Activated naive CD4-positive, alpha-beta T cell treated with anti-CD3 and anti-CD28 coated beads for 36 hours (primary cell): ENCODE results near the gene NUDT3. TPM values are rescaled to one million over a fixed set of nuclear protein-coding genes. Genes with fewer than 3 reads are reported as not detected.
A peak's percentile ranks its signal among the peaks of the same experiment; 100 is the strongest.

Source experiments
- CTCF ChIA-PET: fragments of 350-600 bp; sonication (Branson Sonifier 250); formaldehyde crosslinking; loops from one replicate; lab custom pipeline; 2021; ENCODE audit warnings: antibody characterized with exemption; lab: Charles Lee
- DNase-seq: peaks from one replicate; pipeline ENCODE4 v3.0.0-alpha.2; 2020
- H3K27ac Mint-ChIP-seq: one replicate; pipeline ENCODE4 v1.8.0; 2021; ENCODE audit warnings: mild to moderate bottlenecking, mixed read lengths
- H3K27me3 Mint-ChIP-seq: one replicate; pipeline ENCODE4 v1.8.0; 2021; ENCODE audit warnings: low read depth, mixed read lengths
- H3K36me3 Mint-ChIP-seq: one replicate; pipeline ENCODE4 v1.8.0; 2021; ENCODE audit warnings: low read depth, mixed read lengths
- H3K4me1 Mint-ChIP-seq: one replicate; pipeline ENCODE4 v1.8.0; 2021; ENCODE audit warnings: low read depth, mixed read lengths
- H3K4me3 Mint-ChIP-seq: one replicate; pipeline ENCODE4 v1.8.0; 2021; ENCODE audit warnings: mild to moderate bottlenecking, moderate library complexity, mixed read lengths
- H3K9me3 Mint-ChIP-seq: one replicate; pipeline ENCODE4 v1.8.0; 2021; ENCODE audit warnings: mixed read lengths
- intact Hi-C: fragments of 100-400 bp; cut with micrococcal nuclease; formaldehyde crosslinking; loops from one replicate; pipeline ENCODE4 v1.15.1; 2023
- total RNA-seq, 2 experiments: library from RNA; stranded (reverse); gene quantifications; one replicate each; pipeline ENCODE4 v1.2.3, GENCODE V29; 2021

Gene NUDT3
- total RNA-seq = 10 to 100 TPM; 14.0 to 14.3 TPM

DNA sequence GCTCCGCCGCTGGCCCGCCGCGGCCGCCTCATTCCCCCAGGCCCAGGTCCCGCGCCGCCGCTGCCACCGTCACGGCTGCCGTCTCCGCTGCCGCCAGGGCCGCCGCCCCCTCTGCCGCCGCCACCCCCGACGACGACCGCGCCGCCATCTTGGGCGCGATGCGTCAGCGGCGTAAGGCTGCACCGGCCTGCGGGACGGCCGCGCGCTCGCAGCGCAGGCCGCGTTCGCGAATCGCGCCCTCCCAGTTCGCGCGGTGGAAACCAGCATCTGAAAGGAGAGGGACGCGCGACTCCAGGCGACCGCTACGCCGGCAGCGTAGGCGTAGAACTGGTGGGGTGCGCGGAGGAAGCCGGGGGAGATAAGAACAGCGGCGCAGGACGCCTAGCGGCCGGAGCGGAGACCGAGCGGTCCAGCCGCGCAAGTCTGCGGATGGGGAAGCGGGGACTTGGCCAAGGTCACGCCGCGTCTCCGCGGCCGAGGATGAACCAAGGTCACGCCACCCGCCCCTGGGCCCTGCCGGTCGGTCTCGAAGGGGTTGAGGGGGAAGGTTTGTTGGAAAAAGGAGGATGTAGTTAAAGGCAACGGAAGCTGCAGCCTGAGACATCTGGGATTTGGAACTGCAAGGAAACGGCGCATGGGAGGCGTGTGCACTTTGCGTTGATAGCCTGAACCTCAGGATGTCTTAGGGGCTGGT lies at the start of gene NUDT3:
TSS of gene NUDT3 (minus strand) at position 173 of the 694 bp plus-strand sequence. CDS start 307 bp downstream, outside the sequence.
- intact Hi-C loops = loop anchor here (1.0 to 2.0 kb wide), 4 partner anchors 34 to 228 kb away; partner anchors contain the start of genes RPS10 and SMIM29
- CTCF ChIA-PET = interaction anchor here (0.8 to 1.9 kb wide), 4 partner anchors 22 to 145 kb away, joined by 3 to 7 read pairs (median 6); partner anchors contain the start of gene SMIM29
- peak within 1 kb of the TSS; percentile 66 for H3K4me3 Mint-ChIP-seq
- H3K27me3 Mint-ChIP-seq = no peaks in the 10 kb centered on the region
- peaks cover 4% of the 10 kb centered on the region for H3K36me3 Mint-ChIP-seq
- H3K27ac Mint-ChIP-seq = peak within 1 kb of the TSS; percentile 88
- DNase-seq = peak; percentile 92
- H3K9me3 Mint-ChIP-seq = peaks cover 4% of the 10 kb centered on the region
- peaks cover 27% of the 10 kb centered on the region for H3K4me1 Mint-ChIP-seq

DNA sequence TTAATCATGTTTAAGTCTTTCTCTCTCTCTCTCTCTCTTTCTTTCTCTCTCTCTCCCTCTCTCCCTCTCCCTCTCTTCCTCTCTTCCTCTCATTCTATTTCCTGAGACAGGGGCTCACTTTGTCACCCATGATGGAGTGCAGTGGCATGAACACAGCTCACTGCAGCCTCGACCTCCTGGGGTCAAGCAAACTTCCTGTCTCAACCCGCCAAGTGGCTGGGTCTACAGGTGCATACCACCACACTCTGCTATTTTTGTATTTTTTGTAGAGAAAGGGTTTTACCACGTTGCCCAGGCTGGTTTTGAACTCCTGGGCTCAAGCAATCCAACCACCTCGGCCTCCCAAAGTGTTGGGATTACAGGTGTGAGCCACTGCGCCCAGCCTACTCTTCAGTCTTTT lies 49.1 kb upstream of the NUDT3 start:
- CTCF ChIA-PET = interaction anchor here (1.2 kb wide), 1 partner anchor 8 kb away, joined by 3 read pairs; no protein-coding TSS in a partner anchor
- Mint-ChIP-seq H3K27ac (no peak overlapping the region), H3K4me1 (no peaks in the 10 kb centered on the region), H3K36me3 (no peaks in the 10 kb centered on the region), H3K27me3 (no peaks in the 10 kb centered on the region), H3K4me3 (no peak overlapping the region), H3K9me3 (no peaks in the 10 kb centered on the region)
- DNase-seq = no peak
- intact Hi-C loops = no loop called here

DNA sequence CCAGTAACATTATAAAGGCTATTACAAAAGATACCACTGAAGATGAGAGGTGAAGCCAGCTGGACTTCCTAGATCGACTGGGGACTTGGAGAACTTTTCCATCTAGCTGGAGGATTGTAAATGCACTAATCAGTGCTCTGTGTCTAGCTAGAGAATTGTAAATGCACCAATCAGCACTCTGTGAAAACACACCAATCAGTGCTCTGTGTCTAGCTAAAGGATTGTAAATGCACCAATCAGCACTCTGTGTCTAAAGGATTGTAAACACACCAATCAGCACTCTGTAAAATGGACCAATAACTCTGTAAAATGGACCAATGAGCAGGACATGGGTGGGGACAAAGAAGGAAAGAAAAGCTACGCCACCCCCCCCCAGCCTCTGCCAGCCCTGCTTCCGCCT lies 47.0 kb upstream of the NUDT3 start:
- Mint-ChIP-seq H3K27me3 (no peaks in the 10 kb centered on the region), H3K36me3 (no peaks in the 10 kb centered on the region), H3K27ac (no peak overlapping the region), H3K4me3 (no peak overlapping the region), H3K4me1 (no peaks in the 10 kb centered on the region), H3K9me3 (no peaks in the 10 kb centered on the region)
- CTCF ChIA-PET = no interaction called here
- no peak for DNase-seq
- intact Hi-C loops = no loop called here

DNA sequence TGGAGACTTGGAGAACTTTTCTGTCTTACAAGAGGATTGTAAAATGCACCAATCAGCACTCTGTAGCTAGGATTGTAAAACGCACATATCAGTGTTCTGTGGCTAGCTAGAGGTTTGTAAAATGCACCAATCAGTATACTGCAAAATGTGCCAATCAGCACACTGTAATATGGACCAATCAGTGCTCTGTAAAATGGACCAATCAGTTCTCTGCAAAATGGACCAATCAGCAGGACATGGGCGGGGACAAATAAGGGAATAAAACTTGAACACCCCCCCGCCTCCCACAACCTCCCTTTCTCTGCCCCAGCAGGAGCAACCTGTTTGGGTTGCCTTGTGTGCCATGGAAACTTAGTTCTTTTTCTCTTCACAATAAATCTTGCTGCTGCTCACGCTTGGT lies 46.2 kb upstream of the NUDT3 start:
- Mint-ChIP-seq H3K27me3 (no peaks in the 10 kb centered on the region), H3K36me3 (no peaks in the 10 kb centered on the region), H3K27ac (no peak overlapping the region), H3K9me3 (no peaks in the 10 kb centered on the region), H3K4me1 (no peaks in the 10 kb centered on the region), H3K4me3 (no peak overlapping the region)
- intact Hi-C loops = no loop called here
- no peak for DNase-seq
- CTCF ChIA-PET = interaction anchor here (1.0 kb wide), 1 partner anchor 22 kb away, joined by 3 read pairs; no protein-coding TSS in a partner anchor

DNA sequence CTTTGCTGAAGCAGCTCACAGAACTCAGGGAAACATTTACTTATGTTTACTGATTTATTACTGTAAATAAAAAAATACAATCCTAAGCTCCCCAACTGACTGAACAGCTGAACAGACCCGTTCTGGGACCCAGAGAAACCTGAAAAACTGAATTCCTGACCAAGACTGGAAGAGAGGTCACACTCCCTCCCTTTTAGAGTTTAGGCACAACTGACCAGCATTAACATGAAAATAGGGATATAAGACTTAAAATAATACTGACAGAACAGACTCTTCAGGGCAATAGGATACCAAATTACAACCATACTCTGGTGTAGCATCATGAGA lies 45.1 kb upstream of the NUDT3 start:
- DNase-seq = no peak
- H3K36me3 Mint-ChIP-seq = no peaks in the 10 kb centered on the region
- no peak overlapping the region for H3K27ac Mint-ChIP-seq
- H3K9me3 Mint-ChIP-seq = no peaks in the 10 kb centered on the region
- H3K27me3 Mint-ChIP-seq = no peaks in the 10 kb centered on the region
- CTCF ChIA-PET = no interaction called here
- H3K4me3 Mint-ChIP-seq = no peak overlapping the region
- intact Hi-C loops = no loop called here
- no peaks in the 10 kb centered on the region for H3K4me1 Mint-ChIP-seq

DNA sequence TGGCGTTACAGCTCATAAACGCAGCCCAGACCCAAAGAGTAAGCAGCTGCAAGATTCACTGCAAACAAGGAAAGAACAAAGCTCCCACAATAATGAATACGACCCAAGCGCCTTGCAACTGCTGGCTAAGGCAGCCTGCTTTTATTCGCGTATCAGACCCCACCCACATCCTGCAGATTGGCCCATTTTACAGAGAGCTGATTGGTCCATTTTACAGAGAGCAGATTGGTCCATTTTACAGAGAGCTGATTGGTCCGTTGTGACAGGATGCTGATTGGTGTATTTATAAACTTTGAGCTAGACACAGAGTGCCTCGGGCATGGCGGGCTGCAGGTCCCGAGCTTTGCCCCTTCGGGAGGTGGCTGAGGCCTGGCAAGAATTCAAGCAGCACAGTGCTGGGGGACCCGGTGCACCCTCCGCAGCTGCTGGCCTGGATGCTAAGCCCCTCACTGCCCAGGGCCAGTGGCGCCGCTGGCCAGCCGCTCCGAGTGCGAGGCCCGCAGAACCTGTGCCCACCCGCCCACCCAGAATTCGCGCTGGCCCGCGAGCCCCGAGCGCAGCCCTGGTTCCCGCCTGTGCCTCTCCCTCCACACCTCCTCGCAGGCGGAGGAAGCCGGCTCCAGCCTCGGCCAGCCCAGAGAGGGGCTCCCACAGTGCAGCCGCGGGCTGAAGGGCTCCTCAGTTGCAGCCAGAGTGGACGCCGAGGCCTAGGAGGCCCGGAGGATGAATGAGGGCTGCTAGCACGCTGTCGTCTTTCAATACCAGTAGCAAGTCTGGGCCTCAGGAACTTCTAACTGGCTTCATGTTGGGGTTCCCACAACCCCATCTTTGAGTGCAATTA lies 44.6 kb upstream of the NUDT3 start:
- CTCF ChIA-PET = no interaction called here
- no peaks in the 10 kb centered on the region for H3K27me3 Mint-ChIP-seq
- H3K9me3 Mint-ChIP-seq = no peaks in the 10 kb centered on the region
- no peak overlapping the region for H3K27ac Mint-ChIP-seq
- no peak overlapping the region for H3K4me3 Mint-ChIP-seq
- H3K36me3 Mint-ChIP-seq = no peaks in the 10 kb centered on the region
- intact Hi-C loops = no loop called here
- no peak for DNase-seq
- H3K4me1 Mint-ChIP-seq = no peaks in the 10 kb centered on the region

DNA sequence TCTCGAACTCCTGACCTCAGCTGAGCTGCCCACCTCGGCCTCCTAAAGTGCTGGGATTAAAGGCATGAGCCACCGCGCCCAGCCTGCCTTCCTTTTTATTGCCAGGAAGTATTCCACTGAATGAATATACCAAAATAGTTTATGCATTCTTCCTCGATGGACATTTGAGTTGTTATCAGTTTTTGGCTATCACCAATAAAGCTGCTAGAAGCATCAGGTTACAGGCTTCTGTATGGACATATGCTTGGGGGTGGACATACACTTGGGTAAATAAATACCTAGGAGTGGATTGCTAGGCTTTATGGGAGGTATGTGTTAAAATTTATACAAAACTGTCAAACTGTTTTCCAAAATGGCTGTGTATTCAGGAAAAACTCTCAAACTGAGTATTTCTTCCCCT lies 43.4 kb upstream of the NUDT3 start:
- H3K9me3 Mint-ChIP-seq = no peaks in the 10 kb centered on the region
- DNase-seq = no peak
- H3K27ac Mint-ChIP-seq = no peak overlapping the region
- no peak overlapping the region for H3K4me3 Mint-ChIP-seq
- no peaks in the 10 kb centered on the region for H3K4me1 Mint-ChIP-seq
- CTCF ChIA-PET = no interaction called here
- intact Hi-C loops = no loop called here
- H3K27me3 Mint-ChIP-seq = no peaks in the 10 kb centered on the region
- H3K36me3 Mint-ChIP-seq = no peaks in the 10 kb centered on the region

DNA sequence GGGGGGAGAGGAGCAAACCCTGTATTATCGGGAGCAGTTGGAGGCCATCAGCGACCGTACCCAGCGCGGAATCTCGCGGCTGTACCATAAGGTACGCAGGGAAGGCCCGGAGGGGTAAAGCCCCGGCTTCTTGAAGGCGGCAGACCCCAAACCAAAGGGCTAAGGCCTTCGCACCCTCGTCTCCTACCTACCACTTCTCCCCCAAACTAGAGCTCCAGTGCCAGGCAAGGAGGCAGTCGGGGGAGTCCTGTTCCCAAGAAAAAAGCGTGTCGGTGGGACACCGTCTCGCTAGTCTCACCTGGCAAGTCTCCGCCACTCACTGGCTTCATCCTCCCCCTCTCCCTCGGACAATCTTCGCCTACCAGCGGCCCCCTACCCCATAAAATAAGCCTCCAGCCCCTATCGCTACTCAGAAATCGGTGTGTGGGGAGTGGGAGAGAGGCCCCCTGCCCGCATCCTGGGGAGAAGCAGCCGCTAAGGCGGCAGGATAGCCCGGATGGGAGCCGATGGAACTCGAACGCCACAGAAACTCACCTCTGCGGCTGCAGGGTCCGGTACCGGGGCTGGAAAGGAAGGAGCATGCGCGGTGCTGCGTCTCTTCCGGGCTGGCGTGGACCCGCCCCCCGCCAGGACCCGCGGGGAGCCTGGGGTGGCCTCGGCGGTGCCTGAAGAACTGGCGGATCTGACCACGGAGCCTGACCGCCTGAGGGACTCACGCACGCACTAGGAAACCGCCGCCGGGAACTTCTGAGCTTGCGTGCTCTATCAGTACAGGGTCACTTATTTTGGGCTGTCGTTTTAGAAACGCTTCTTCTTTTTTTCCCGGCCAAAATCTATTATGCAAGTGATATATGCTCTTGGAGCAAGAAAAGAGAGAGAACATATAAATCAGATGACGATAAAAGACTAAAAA lies 33.3 kb upstream of the NUDT3 start, which contains the start of gene RPS10:
TSS of gene RPS10 (minus strand) at position 572 of the 913 bp plus-strand sequence. CDS start 848 bp downstream, outside the sequence.
- H3K27me3 Mint-ChIP-seq = no peaks in the 10 kb centered on the region
- CTCF ChIA-PET = interaction anchor here (0.6 to 1.0 kb wide), 4 partner anchors 10 to 187 kb away, joined by 3 to 15 read pairs (median 3); partner anchors contain the start of gene SMIM29
- H3K36me3 Mint-ChIP-seq = peaks cover 45% of the 10 kb centered on the region
- peaks cover 38% of the 10 kb centered on the region for H3K4me1 Mint-ChIP-seq
- DNase-seq = peak; percentile 93
- peak within 1 kb of the TSS; percentile 98 for H3K27ac Mint-ChIP-seq
- H3K4me3 Mint-ChIP-seq = peak within 1 kb of the TSS; percentile 98
- peaks cover 1% of the 10 kb centered on the region for H3K9me3 Mint-ChIP-seq
- intact Hi-C loops = loop anchor here (1.0 kb wide), 2 partner anchors 33 to 332 kb away; partner anchors contain the start of genes NUDT3 and SNRPC

DNA sequence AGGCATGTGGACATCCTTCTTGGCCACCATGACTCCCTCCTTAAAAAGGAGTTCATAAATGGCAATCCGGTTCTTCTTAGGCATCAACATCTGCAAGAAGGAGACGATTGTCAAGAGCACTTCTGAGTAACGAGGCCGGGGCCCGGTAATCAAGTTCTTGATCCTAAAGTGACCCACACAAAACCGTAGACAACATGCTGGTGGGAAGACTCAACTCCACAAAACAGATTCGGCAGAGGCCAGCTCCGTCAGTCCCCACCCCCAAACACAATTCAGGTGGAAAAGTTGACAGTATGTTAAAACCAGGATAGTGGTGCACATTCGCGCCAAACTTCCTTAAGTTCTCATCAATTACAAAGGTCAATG lies 32.6 kb upstream of the NUDT3 start:
- H3K4me3 Mint-ChIP-seq = peak overlapping the region; percentile 98
- no peak for DNase-seq
- H3K36me3 Mint-ChIP-seq = peaks cover 50% of the 10 kb centered on the region
- peaks cover 40% of the 10 kb centered on the region for H3K4me1 Mint-ChIP-seq
- no peaks in the 10 kb centered on the region for H3K9me3 Mint-ChIP-seq
- CTCF ChIA-PET = interaction anchor here (1.0 kb wide), 1 partner anchor 176 kb away, joined by 3 read pairs; the partner anchor contains the start of gene SMIM29
- H3K27ac Mint-ChIP-seq = peak overlapping the region; percentile 98
- no peaks in the 10 kb centered on the region for H3K27me3 Mint-ChIP-seq
- intact Hi-C loops = no loop called here

DNA sequence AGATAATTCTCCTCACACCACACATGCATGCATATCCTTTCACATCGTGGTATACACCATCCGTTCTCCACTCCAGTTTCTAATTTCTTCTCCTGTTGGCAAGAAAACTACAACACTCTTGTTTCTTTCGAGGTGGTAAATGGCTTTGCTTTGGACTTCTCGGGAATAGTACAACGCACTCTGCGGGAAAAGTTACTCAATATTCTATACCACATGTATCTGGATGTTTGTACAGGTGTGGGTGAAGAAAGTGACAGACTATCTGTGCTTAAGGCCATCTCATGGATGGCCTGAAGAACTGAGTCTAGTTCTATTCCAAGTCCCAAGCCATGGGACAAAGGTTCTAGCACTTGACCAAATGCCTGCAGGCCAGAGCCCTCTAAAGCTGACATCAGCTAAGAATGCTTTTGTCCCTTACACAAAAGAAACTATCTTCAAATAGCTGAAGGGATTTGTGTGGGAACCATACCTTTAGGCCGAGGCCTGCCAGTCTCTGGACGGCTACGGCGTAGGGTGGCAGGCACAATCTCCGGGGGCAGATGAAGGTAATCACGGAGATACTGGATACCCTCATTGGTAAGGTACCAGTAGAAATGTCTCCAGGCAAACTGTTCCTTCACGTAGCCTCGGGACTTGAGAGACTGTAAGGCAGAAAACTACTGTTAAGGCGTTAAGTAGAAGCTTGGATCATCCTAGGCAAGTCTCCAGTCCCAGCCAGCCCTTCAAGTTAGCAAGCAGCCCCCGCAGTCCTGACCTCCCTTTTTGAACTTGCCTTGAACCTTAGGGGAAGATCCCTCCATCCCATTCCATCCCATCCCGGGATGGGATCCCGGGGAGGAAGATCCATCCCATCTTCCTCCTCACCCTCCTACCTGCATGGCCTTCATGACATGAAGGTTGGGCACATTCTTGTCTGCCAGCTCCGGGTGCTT lies 32.0 kb upstream of the NUDT3 start:
- Mint-ChIP-seq H3K36me3 (peaks cover 55% of the 10 kb centered on the region), H3K4me1 (peaks cover 43% of the 10 kb centered on the region), H3K9me3 (no peaks in the 10 kb centered on the region), H3K27me3 (no peaks in the 10 kb centered on the region), H3K27ac (peak overlapping the region; percentile 98), H3K4me3 (peak overlapping the region; percentile 98)
- intact Hi-C loops = no loop called here
- CTCF ChIA-PET = no interaction called here
- DNase-seq = no peak

DNA sequence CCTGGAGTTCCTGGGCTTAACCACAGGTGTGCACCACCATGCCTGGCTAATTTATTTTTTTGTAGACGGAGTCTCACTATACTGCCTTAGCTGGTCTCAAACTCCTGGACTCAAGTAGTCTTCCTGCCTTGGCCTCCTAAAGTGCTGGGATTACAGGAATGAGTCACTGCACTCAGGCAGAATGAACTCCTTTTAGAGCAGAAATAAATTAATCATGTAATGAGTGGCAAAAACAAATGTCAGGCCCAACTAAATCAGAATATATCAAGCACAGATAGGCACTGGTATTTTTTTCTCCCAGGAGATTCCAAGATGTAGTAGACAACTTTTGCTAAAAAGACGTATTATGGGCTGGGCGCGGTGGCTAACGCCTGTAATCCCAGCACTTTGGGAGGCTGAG lies 30.8 kb upstream of the NUDT3 start:
- DNase-seq = no peak
- peak overlapping the region; percentile 56 for H3K27ac Mint-ChIP-seq
- peaks cover 61% of the 10 kb centered on the region for H3K36me3 Mint-ChIP-seq
- H3K4me3 Mint-ChIP-seq = peak overlapping the region; percentile 59
- H3K27me3 Mint-ChIP-seq = no peaks in the 10 kb centered on the region
- no peaks in the 10 kb centered on the region for H3K9me3 Mint-ChIP-seq
- H3K4me1 Mint-ChIP-seq = peaks cover 48% of the 10 kb centered on the region
- intact Hi-C loops = no loop called here
- CTCF ChIA-PET = interaction anchor here (0.6 to 1.3 kb wide), 2 partner anchors 173 to 808 kb away, joined by 5 read pairs; no protein-coding TSS in a partner anchor
